Skeletal muscle cell (primary cell): ENCODE measurements around the gene PINK1.
A peak's percentile ranks its signal among the peaks of the same experiment; 100 is the strongest.
"Not testable (repeated sequence)": the region's sequence is repeated elsewhere in the genome, so short reads cannot be mapped to it uniquely, and the experiment has no call there.

Experiments used
- DNase-seq: peaks from one replicate; pipeline ENCODE4 v3.0.0-alpha.2; 2010; ENCODE audit warnings: low read depth
- H3K4me3 ChIP-seq: 2 replicates; pipeline ENCODE4 v1.5.1; 2011; ENCODE audit warnings: low read depth, mild to moderate bottlenecking, control low read depth, low read length, moderate library complexity

Gene PINK1

DNA sequence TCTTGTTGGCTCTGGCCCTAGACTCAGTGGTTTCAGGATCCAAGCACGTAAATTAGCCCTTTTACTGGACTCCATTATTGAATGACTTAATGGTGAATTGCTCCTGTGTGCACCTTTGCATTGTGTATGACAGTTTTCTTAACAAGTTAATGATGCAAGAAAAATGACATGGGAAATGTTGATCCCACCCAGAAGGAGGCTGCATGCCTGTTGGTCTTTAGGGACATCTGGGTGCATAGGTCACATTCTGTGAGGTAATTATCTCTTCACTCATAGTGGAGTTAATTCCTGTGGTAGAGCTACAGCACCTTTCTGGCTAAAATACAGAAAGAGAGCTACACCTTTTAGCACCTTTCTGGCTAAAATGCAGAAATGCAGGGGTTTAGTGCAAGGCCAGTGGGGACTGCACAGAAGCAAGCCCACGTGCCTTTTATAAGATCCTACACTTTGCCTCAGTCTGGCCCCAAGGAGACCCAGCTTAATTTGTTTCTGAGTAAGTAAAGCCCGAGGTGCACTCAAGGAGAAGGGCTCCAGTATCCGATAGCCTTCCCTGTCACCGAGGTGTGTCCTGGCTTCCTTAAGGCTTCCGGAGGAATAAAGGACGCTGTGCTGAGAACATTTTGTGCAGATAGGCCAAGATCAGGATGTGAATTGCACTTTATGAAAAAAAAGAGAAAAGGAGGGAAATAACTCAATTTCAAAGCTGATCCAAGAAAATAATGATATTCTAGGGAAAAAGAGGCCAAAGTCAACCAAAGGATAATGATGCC, 26.3 kb upstream of the PINK1 start:
- DNase-seq, H3K4me3 ChIP-seq: not testable (repeated sequence)

- DNase-seq = no peak
- H3K4me3 ChIP-seq = no peak overlapping the region
Measured at GRCh38 chr1:20609541-20609940, 23.7 kb upstream of the PINK1 start.

- DNase-seq = no peak
- no peak overlapping the region for H3K4me3 ChIP-seq
Measured at GRCh38 chr1:20610970-20611369, 22.3 kb upstream of the PINK1 start.

DNA sequence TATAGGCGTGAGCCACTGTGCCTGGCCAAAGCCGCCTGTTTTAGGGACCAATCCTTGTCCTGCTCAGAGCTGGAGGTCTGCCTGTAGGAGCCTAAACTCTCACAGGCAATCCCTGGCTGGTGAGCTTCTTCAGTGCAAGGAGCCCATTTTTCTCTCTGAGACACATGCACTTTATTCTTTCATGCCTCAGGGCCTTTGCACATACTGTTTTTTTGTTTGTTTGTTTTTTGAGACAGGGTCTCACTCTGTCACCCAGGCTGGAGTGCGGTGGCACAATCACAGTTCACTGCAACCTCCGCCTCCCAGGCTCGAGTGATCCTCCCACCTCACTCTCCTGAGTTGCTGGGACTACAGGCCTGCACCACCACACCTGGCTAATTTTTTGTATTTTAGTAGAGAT, 21.6 kb upstream of the PINK1 start:
- DNase-seq = no peak
- H3K4me3 ChIP-seq = no peak overlapping the region

GRCh38 chr1:20612221-20612746, 21.0 kb upstream of the PINK1 start:
- no peak overlapping the region for H3K4me3 ChIP-seq
- DNase-seq = no peak

DNA sequence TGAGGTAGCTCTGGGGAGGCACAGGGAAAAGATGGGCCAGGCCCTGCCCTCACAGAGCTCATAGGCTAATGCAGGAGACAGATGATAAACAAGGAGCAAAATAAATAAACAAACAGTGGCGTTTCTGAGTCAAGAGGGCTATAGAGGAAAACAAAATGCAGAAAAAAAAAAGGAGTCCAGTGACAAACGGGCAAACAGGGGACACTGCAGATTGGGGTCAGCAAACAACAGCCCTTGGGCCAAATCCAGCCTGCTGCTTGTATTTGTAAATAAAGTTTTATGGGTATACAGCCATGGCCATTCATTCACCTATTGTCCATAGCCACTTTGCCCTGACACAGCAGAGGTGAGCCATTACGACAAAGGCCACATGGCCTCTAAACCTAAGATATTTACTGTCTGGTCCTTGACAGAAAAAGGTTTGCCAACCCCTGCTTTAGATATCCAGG, 19.1 kb upstream of the PINK1 start:
- no peak overlapping the region for H3K4me3 ChIP-seq
- no peak for DNase-seq

GRCh38 chr1:20615946-20616846, 17.1 kb upstream of the PINK1 start:
- DNase-seq = no peak
- no peak overlapping the region for H3K4me3 ChIP-seq

GRCh38 chr1:20616847-20617487, 16.3 kb upstream of the PINK1 start:
- DNase-seq = no peak
- no peak overlapping the region for H3K4me3 ChIP-seq

DNA sequence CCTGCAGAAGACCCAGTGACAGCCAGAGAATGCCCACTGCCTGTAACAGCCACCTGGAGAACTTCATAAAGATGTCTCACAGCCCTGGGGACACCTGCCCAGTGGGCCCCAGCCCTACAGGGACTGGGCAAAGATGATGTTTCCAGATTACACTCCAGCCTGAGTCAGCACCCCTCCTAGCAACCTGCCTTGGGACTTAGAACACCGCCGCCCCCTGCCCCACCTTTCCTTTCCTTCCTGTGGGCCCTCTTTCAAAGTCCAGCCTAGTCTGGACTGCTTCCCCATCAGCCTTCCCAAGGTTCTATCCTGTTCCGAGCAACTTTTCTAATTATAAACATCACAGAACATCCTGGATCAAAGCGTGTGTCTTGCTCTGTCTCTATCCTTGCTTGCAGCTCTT, 14.7 kb upstream of the PINK1 start:
- DNase-seq = no peak
- no peak overlapping the region for H3K4me3 ChIP-seq

DNA sequence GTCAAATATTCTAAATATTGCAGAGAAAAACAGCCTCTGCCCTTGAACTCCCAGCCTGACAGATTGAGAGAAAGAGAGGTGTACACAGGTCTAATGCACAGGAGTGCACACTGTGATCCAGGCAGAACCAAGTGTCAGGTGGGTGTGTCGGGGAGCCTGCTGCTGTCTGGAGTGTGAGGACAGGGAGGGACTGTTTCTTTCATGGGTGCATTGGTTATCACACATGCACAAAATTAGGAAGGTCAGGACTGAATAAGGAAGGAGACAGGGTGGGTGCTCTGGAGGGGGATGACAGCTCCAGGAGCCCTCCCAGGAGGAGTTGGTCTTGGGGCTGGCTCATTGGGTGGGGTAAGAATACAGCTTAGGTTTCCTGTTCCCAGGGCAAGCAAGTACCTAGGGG, 13.3 kb upstream of the PINK1 start:
- DNase-seq = no peak
- H3K4me3 ChIP-seq = no peak overlapping the region

GRCh38 chr1:20621012-20621411, 12.2 kb upstream of the PINK1 start:
- no peak overlapping the region for H3K4me3 ChIP-seq
- no peak for DNase-seq

- DNase-seq = no peak
Measured at GRCh38 chr1:20624709-20625108, 8.5 kb upstream of the PINK1 start.

DNA sequence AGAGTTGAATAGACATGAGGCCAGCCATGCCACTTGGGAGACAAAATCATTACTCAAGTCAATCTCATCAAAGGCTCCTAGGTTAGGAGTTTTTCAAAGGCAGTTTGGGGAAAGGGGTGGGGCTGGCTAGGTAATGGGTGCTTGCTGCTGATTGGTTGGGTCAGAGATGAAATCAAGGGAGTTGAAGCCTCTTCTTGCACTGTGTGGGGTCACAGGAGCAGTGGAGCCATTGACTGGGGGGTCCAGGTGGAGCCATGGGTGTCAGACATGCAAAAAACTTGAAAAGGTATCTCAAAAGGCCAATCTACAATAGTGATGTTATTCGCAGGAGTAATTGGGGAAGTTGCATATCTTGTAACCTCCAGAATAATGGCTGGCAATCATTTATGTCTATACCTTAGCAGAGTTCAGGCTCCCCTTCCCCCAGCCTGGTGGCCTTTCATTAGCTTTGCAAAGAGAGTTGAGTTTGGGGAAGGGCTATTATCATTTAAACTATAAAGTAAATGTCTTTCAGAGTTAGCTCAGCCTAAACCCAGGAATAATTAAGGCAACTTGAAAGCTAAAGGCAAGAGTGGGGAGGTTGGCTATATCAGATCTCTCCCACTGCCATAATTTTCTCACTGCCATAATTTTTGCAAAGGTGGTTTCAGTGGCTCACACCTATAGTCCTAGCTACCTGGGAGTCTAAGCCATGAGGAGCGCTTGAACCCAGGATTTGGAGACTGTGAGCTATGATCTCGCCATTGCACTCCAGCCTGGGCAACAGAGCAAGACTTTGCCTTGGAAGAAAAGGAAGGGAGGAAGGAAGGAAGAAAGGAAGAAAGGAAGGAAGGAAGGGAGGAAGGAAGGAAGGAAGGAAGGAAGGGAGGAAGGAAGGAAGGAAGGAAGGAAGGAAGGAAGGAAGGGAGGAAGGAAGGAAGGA, 7.8 kb upstream of the PINK1 start:
- DNase-seq = no peak
- no peak overlapping the region for H3K4me3 ChIP-seq

More at GRCh38 chr1:20624709-20625108, 8.5 kb upstream of the PINK1 start:
- no peak overlapping the region for H3K4me3 ChIP-seq

DNA sequence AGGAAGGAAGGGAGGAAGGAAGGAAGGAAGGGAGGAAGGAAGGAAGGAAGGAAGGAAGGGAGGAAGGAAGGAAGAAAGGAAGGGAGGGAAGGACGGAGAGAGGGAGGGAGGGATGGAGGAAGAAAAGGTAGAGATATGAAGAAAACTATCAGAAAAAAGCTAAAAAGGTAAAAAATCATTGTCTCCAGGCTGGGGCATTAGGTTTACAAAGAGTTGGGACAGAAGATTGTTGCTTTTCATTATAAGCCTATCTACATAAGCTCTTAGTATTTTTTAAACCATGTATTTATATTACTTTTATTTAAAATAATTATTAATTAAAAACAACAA, 7.2 kb upstream of the PINK1 start:
- no peak overlapping the region for H3K4me3 ChIP-seq
- DNase-seq = no peak

DNA sequence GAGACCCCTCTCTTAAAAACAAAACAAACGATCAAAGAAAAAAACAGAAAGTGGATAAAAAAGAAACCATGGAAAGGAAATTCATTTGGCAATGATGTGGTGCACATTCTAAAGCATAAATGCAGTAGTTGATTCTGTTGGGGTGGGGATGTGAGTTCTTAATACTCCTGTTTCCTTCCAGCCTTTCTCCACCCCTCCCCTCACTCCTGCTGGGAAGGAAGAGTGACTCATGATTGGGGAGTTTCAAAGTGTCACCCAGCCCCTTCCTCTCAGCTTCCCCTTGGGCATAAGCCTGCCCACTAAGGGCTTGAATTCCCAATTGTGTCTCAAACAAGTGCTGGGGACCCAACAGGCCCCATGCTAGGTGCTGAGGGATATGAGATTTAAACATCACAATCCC, 6.7 kb upstream of the PINK1 start:
- no peak overlapping the region for H3K4me3 ChIP-seq
- no peak for DNase-seq

DNA sequence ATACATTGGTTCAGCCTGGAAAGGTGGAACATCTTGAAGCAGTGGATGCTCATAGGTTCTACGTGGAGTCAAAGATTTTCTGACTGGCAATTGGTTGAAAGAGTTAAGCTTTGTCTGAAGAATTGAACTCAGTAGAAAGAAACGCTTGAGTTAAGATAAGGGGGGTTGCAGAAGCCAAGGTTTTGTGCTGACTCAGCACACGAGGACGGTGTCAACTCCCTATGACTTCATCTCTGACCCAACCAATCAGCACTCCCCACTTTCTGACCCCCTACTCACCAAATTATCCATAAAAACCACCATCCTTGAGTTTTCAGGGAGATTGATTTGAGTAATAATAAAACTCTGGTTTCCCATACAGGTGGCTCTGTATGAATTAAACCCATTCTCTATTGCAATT, 2.5 kb upstream of the PINK1 start:
- H3K4me3 ChIP-seq = no peak overlapping the region

DNA sequence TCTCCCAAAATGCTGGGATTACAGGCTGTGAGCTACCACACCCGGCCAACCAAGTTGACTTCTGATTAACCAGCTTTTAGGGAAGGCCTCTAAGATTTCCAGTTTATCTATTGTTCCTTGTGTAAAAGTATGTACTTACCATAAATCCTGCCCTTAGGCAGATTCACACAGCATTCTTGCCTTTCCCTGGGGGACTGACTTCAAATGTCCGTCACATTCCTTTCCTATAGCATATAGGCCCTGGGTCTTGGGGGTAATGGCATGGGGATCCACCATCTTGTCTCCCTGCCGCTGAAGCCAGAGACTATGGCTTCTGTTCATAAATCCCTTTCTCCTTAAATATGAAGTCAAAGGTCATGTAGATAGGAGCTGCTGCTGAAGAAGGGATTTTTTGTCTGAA, 872 bp upstream of the PINK1 start:
- H3K4me3 ChIP-seq = no peak overlapping the region
- no peak for DNase-seq

More for the DNA sequence above, 2.5 kb upstream of the PINK1 start:
- DNase-seq = no peak

DNA sequence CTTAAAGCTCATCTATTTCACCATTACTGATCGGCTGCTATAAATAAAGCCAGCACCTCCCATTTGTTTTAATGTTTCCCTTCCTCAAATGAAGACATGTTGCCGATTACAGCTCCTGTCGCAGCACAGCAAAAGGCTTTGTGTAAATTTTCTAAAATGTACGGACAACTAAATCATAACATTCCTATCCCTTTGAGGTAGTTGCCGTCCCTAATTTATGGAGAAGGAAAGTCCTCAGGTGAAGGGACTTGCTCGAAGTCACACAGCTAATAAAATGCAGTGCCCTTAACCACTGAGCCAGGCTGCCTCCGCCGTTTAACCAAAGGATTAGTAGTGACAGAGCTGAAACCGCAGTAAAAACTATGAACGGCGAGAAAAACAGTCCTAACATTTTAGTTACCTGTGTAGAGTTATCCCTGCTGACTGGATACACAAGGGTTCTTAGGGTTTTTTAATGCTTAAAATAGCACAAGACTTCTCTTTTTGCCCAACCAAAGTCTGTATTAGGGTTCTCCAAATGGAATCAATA, 871 bp downstream of the PINK1 start:
- peak overlapping the region; percentile 87 for H3K4me3 ChIP-seq
- no peak for DNase-seq

GRCh38 chr1:20634594-20635084, 1.4 kb downstream of the PINK1 start:
- DNase-seq = no peak
- peak overlapping the region; percentile 87 for H3K4me3 ChIP-seq
